ENCODE results near the gene GRIK4. TPM values are rescaled to one million over a fixed set of nuclear protein-coding genes. Genes with fewer than 3 reads are reported as not detected.

GRIK4 gene
- total and polyA plus RNA-seq, 8 donors, result 0.06 to 0.31 TPM; not detected in 6

DNA sequence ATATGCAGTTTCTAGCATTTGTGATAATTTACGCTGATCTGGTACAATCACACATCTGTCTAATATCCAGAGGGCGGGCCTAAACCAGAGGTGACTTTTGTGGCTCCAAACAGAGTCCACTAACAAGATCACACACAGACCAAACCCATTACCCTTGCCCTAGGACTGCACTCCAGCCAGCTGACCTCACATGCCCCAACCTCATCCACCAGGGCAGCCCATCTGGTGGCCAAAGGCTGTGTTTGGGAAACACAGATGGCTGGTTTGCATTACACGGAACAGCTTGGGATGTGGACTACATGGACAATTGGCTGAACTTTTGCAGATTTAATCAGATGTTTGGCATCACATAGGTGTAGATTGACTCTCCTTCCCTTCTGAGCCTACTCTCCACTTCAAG lies 228.2 kb downstream of the GRIK4 start:
- no peaks in the 10 kb centered on the region for H3K36me3 ChIP-seq
- H3K9me3 ChIP-seq, result no peaks in the 10 kb centered on the region
- no peak for DNase-seq
- TF ChIP-seq, protein P1, sequence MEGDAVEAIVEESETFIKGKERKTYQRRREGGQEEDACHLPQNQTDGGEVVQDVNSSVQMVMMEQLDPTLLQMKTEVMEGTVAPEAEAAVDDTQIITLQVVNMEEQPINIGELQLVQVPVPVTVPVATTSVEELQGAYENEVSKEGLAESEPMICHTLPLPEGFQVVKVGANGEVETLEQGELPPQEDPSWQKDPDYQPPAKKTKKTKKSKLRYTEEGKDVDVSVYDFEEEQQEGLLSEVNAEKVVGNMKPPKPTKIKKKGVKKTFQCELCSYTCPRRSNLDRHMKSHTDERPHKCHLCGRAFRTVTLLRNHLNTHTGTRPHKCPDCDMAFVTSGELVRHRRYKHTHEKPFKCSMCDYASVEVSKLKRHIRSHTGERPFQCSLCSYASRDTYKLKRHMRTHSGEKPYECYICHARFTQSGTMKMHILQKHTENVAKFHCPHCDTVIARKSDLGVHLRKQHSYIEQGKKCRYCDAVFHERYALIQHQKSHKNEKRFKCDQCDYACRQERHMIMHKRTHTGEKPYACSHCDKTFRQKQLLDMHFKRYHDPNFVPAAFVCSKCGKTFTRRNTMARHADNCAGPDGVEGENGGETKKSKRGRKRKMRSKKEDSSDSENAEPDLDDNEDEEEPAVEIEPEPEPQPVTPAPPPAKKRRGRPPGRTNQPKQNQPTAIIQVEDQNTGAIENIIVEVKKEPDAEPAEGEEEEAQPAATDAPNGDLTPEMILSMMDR (IDR thresholded peaks at IDR 0.05), result no peak
- TF ChIP-seq POLR2AphosphoS5 (IDR thresholded peaks at IDR 0.05), result no peak
- no peak for TF ChIP-seq EP300 (IDR thresholded peaks at IDR 0.05)
- TF ChIP-seq POLR2A (IDR thresholded peaks at IDR 0.05), result no peak
- no peak overlapping the region for H3K4me3 ChIP-seq
- intact Hi-C loops (cut with DNase I; ENCODE audit: low total_unique reads), result no loop called here
- H3K27ac ChIP-seq, result no peak overlapping the region
- H3K4me1 ChIP-seq, result no peaks in the 10 kb centered on the region
- 43 to 73% (median 58%) methylated on average over 3 of the region's 3 CpGs for WGBS, 5 donors
- H3K27me3 ChIP-seq, result peaks cover 0 to 4% (median 0%) of the 10 kb centered on the region in 3 donors

DNA sequence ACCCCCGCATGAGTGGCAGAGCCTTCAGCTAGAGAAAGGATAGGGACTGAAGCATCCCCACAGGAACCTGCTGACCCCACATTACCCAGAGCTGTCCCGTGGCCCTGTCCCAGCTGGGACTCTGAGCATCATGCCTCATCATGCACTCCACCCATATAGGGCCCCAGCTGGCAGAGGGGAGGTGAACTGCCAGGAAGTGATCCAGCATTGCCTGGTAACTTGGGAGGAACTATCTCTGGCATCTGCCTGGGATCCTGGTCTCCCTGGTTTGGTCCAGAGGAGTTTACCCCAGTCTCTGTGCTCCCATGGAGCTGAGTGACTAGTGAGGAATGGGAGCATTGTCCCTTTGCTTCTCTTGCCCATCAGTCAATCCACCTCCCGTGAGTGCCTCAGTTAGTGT lies 228.8 kb downstream of the GRIK4 start:
- no peaks in the 10 kb centered on the region for H3K9me3 ChIP-seq
- no peak for DNase-seq
- no peaks in the 10 kb centered on the region for H3K4me1 ChIP-seq
- no peak overlapping the region for H3K27ac ChIP-seq
- WGBS, 5 donors, result 70 to 92% (median 81%) methylated on average over 2 to 3 of the region's 3 CpGs
- TF ChIP-seq POLR2AphosphoS5 (IDR thresholded peaks at IDR 0.05) (no peak), EP300 (IDR thresholded peaks at IDR 0.05) (no peak), POLR2A (IDR thresholded peaks at IDR 0.05) (no peak)
- TF ChIP-seq, protein P1 (IDR thresholded peaks at IDR 0.05), result no peak
- H3K4me3 ChIP-seq, result no peak overlapping the region
- peaks cover 0 to 4% (median 0%) of the 10 kb centered on the region in 3 donors for H3K27me3 ChIP-seq
- intact Hi-C loops (cut with DNase I; ENCODE audit: low total_unique reads), result no loop called here
- H3K36me3 ChIP-seq, result no peaks in the 10 kb centered on the region

DNA sequence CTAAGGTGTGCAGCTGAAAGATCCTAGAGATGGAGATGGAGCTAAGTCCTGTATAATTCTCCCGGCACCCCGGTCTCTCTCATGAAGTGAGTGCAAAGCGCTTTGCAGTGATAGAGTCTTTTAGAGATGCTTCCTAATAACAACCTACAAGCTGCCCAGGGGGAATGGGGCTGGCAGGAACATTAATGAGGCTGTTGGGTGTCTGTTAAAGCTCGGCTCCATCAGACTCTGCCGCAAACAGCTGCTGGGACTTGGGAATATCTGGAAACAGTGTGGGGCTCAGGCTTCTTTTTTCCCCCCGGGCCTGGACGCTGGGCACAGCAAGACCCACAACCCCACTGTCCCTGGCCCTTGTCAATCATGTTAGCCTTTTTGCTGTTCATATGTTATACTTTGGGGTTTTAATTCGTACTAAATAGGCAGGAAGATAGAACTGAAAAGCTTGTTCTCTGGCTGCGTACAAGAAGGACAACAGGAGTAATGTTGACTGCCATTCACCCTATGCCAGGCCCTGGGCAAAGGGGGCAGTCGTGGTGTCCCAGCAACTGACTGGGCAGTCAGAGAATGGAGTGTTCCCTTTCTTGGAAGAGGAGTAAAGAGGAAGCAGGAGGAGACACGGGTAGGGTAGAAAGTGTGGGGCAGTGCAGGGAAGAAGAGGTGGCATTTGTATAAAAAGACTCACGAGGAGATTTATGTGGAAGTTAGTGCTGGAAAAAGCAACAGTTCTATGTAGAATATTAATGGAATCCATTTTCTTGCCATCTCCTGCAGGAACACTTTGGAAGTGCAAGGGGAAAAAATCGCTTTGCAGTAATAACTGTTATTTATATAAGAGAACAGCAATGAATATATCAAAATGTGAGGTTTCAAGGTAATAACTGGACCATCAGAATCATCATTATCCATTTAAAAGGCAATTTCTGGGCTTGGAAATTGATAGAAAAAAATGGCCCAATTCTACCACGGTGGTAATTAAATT lies 232.8 kb downstream of the GRIK4 start:
- H3K9me3 ChIP-seq, result no peaks in the 10 kb centered on the region
- no peak overlapping the region for H3K4me3 ChIP-seq
- H3K36me3 ChIP-seq, result no peaks in the 10 kb centered on the region
- TF ChIP-seq, protein P1 (IDR thresholded peaks at IDR 0.05), result no peak
- TF ChIP-seq EP300 (IDR thresholded peaks at IDR 0.05), result no peak
- TF ChIP-seq POLR2AphosphoS5 (IDR thresholded peaks at IDR 0.05), result no peak
- no peak for TF ChIP-seq POLR2A (IDR thresholded peaks at IDR 0.05)
- intact Hi-C loops (cut with DNase I; ENCODE audit: low total_unique reads), result no loop called here
- no peak for DNase-seq
- 75 to 83% (median 82%) methylated on average over 14 of the region's 14 CpGs for WGBS, 5 donors
- H3K27me3 ChIP-seq, result peaks cover 0 to 21% (median 0%) of the 10 kb centered on the region in 3 donors
- no peak overlapping the region for H3K27ac ChIP-seq
- no peaks in the 10 kb centered on the region for H3K4me1 ChIP-seq

DNA sequence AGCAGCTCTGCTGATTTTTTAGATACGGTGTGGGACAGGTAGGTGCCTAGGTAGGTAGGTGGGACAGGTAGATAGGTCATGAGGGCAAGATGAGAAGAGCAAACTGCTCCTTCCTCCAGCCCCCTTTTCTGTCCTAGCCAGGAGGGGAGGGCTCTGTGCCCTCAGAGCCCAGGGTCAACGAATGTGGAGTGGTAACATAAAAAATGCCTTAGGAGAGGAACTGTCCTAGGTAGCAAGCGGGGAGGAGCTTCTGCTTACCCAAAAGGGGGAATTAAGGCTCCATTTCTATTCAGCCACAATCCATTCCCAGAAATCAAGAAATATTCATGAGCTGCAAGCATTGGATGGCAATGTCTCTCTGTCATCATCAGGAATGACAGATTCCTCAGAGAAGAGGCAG lies 234.8 kb downstream of the GRIK4 start:
- H3K27me3 ChIP-seq, result peaks cover 0 to 34% (median 0%) of the 10 kb centered on the region in 3 donors
- no peak for DNase-seq
- no peak overlapping the region for H3K4me3 ChIP-seq
- intact Hi-C loops (cut with DNase I; ENCODE audit: low total_unique reads), result no loop called here
- no peak overlapping the region for H3K27ac ChIP-seq
- no peaks in the 10 kb centered on the region for H3K9me3 ChIP-seq
- no peak for TF ChIP-seq POLR2A (IDR thresholded peaks at IDR 0.05)
- TF ChIP-seq POLR2AphosphoS5 (IDR thresholded peaks at IDR 0.05), result no peak
- no peak for TF ChIP-seq EP300 (IDR thresholded peaks at IDR 0.05)
- 52 to 66% (median 66%) methylated on average over 3 of the region's 3 CpGs for WGBS, 5 donors
- no peaks in the 10 kb centered on the region for H3K4me1 ChIP-seq
- no peaks in the 10 kb centered on the region for H3K36me3 ChIP-seq
